Vagina (tissue), 2 donors: ENCODE measurements around the gene MSI2. TPM values are rescaled to one million over a fixed set of nuclear protein-coding genes. Genes with fewer than 3 reads are reported as not detected.

ENCODE experiments used
- DNase-seq, 2 donors: peaks; one replicate each; pipeline ENCODE4 v3.0.0-alpha.2; 2017; ENCODE audit errors: extremely low spot score in 2 of 2
- H3K27ac ChIP-seq: fragments of 200-600 bp; sonication (generic); one replicate; pipeline ENCODE4 v1.5.1; 2019
- H3K27me3 ChIP-seq: fragments of 200-600 bp; sonication (generic); one replicate; pipeline ENCODE4 v1.5.1; 2019
- H3K36me3 ChIP-seq, 2 donors: fragments of 200-600 bp; sonication (generic); one replicate each; pipeline ENCODE4 v1.5.1; 2017 to 2019
- H3K4me1 ChIP-seq: fragments of 200-600 bp; sonication (generic); one replicate; pipeline ENCODE4 v1.5.1; 2019
- H3K4me3 ChIP-seq, 2 donors: fragments of 200-600 bp; sonication (generic); 1 replicate in 1 of 2; 2 replicates in 1 of 2; pipeline ENCODE4 v1.5.1; 2016 to 2019
- H3K9me3 ChIP-seq: fragments of 200-600 bp; sonication (generic); one replicate; pipeline ENCODE4 v1.5.1; 2019
- CTCF ChIP-seq, 3 experiments: fragments of 450-650 bp in 2 of 3; fragments of 200-600 bp in 1 of 3; sonication (generic) in 1 of 3; IDR thresholded peaks; one replicate each; pipeline ENCODE4 v1.5.1; 2017 to 2019; ENCODE audit warnings: antibody characterized with exemption in 3 of 3, mild to moderate bottlenecking in 2 of 3, moderate library complexity in 2 of 3
- POLR2A ChIP-seq, 2 donors: fragments of 450-650 bp; IDR thresholded peaks; one replicate each; pipeline ENCODE4 v1.6.1; 2017; ENCODE audit warnings: antibody characterized with exemption in 2 of 2, mild to moderate bottlenecking in 2 of 2, moderate library complexity in 2 of 2
- POLR2AphosphoS5 ChIP-seq, 2 donors: sonication (generic); formaldehyde crosslinking; IDR thresholded peaks; one replicate each; pipeline ENCODE4 v1.9.0; 2017; ENCODE audit warnings: antibody characterized with exemption in 2 of 2, mild to moderate bottlenecking in 2 of 2, low read depth in 1 of 2; ENCODE audit not compliant: insufficient read depth in 1 of 2
- intact Hi-C: fragments of 100-400 bp; cut with DNase I; formaldehyde crosslinking; loops from one replicate; pipeline ENCODE4 v1.15.1; 2023
- total RNA-seq: library from RNA; depleted of rRNA; stranded (reverse); fragments of >200 nt; gene quantifications from one replicate; pipeline ENCODE4 v1.2.3, GENCODE V29; 2016

The MSI2 gene
- total RNA-seq, 1 donor from 2014 or later = 27.3 TPM

GRCh38 chr17:57691939-57692338 lies 435.6 kb downstream of the MSI2 start:
- Histone ChIP-seq H3K27ac (no peak overlapping the region), H3K36me3 (no peaks in the 10 kb centered on the region), H3K4me1 (no peaks in the 10 kb centered on the region), H3K4me3 (no peak overlapping the region), H3K27me3 (no peaks in the 10 kb centered on the region), H3K9me3 (no peaks in the 10 kb centered on the region)
- DNase-seq = no peak
- TF ChIP-seq CTCF (IDR thresholded peaks at IDR 0.05) (no peak), POLR2A (IDR thresholded peaks at IDR 0.05) (no peak), POLR2AphosphoS5 (IDR thresholded peaks at IDR 0.05; ENCODE audit: insufficient read depth in 1 of 2, low read depth in 1 of 2) (no peak)
- intact Hi-C loops = no loop called here

GRCh38 chr17:57692770-57693169 lies 436.4 kb downstream of the MSI2 start:
- Histone ChIP-seq H3K4me1 (no peaks in the 10 kb centered on the region), H3K36me3 (no peaks in the 10 kb centered on the region), H3K4me3 (no peak overlapping the region), H3K27me3 (no peaks in the 10 kb centered on the region), H3K27ac (no peak overlapping the region), H3K9me3 (no peaks in the 10 kb centered on the region)
- intact Hi-C loops = no loop called here
- no peak for TF ChIP-seq CTCF (IDR thresholded peaks at IDR 0.05)
- TF ChIP-seq POLR2A (IDR thresholded peaks at IDR 0.05) = no peak
- TF ChIP-seq POLR2AphosphoS5 (IDR thresholded peaks at IDR 0.05; ENCODE audit: insufficient read depth in 1 of 2, low read depth in 1 of 2) = no peak
- DNase-seq = no peak

- Histone ChIP-seq H3K9me3 (no peaks in the 10 kb centered on the region), H3K4me3 (no peak overlapping the region), H3K36me3 (no peaks in the 10 kb centered on the region), H3K4me1 (no peaks in the 10 kb centered on the region), H3K27ac (no peak overlapping the region), H3K27me3 (no peaks in the 10 kb centered on the region)
- TF ChIP-seq POLR2AphosphoS5 (IDR thresholded peaks at IDR 0.05; ENCODE audit: insufficient read depth in 1 of 2, low read depth in 1 of 2) = no peak
- no peak for TF ChIP-seq POLR2A (IDR thresholded peaks at IDR 0.05)
- intact Hi-C loops = no loop called here
- DNase-seq = no peak
Observed at GRCh38 chr17:57694051-57694450, 437.7 kb downstream of the MSI2 start.

- H3K27ac ChIP-seq = no peak overlapping the region
- no peaks in the 10 kb centered on the region for H3K27me3 ChIP-seq
- no peak for DNase-seq
- H3K4me3 ChIP-seq = no peak overlapping the region
- no peaks in the 10 kb centered on the region for H3K9me3 ChIP-seq
- H3K36me3 ChIP-seq = no peaks in the 10 kb centered on the region
- TF ChIP-seq POLR2A (IDR thresholded peaks at IDR 0.05) (no peak), CTCF (IDR thresholded peaks at IDR 0.05) (no peak), POLR2AphosphoS5 (IDR thresholded peaks at IDR 0.05; ENCODE audit: insufficient read depth in 1 of 2, low read depth in 1 of 2) (no peak)
- H3K4me1 ChIP-seq = no peaks in the 10 kb centered on the region
- intact Hi-C loops = no loop called here
Observed at GRCh38 chr17:57696050-57696449, 439.7 kb downstream of the MSI2 start.

GRCh38 chr17:57697197-57697596 lies 440.9 kb downstream of the MSI2 start:
- intact Hi-C loops = no loop called here
- no peaks in the 10 kb centered on the region for H3K27me3 ChIP-seq
- DNase-seq = no peak

More at GRCh38 chr17:57697197-57697596, 440.9 kb downstream of the MSI2 start:
- H3K36me3 ChIP-seq = no peaks in the 10 kb centered on the region
- no peaks in the 10 kb centered on the region for H3K4me1 ChIP-seq
- H3K4me3 ChIP-seq = no peak overlapping the region
- H3K9me3 ChIP-seq = no peaks in the 10 kb centered on the region
- no peak overlapping the region for H3K27ac ChIP-seq
- TF ChIP-seq POLR2A (IDR thresholded peaks at IDR 0.05) (no peak), POLR2AphosphoS5 (IDR thresholded peaks at IDR 0.05; ENCODE audit: insufficient read depth in 1 of 2, low read depth in 1 of 2) (no peak), CTCF (IDR thresholded peaks at IDR 0.05) (no peak)
